ENCODE results near the gene GPC6.

The GPC6 gene

GRCh38 chr13:93800342-93800741, 573.7 kb downstream of the GPC6 start:
- Histone ChIP-seq H3K4me3 (ENCODE audit: low read length, poor library complexity, severe bottlenecking) (no peak overlapping the region), H4K20me1 (ENCODE audit: insufficient read depth, low read length, poor library complexity, severe bottlenecking) (no peaks in the 10 kb centered on the region), H3K9ac (ENCODE audit: low read depth, low read length, poor library complexity, severe bottlenecking) (no peak overlapping the region), H2AFZ (ENCODE audit: low read length) (no peak overlapping the region), H3K79me2 (ENCODE audit: insufficient read depth, low read length) (no peaks in the 10 kb centered on the region), H3K27me3 (ENCODE audit: insufficient read depth, low read length, poor library complexity, severe bottlenecking) (no peaks in the 10 kb centered on the region), H3K9me2 (replicated peaks; ENCODE audit: low read depth, low read length) (no peaks in the 10 kb centered on the region), H3K9me3 (ENCODE audit: insufficient read depth, low read depth, low read length) (no peaks in the 10 kb centered on the region), H3K36me3 (ENCODE audit: insufficient read depth, low read length) (no peaks in the 10 kb centered on the region), H3K4me2 (ENCODE audit: low read depth, low read length, poor library complexity, severe bottlenecking) (no peak overlapping the region), H3F3A (ENCODE audit: low read depth) (no peaks in the 10 kb centered on the region), H3K4me1 (ENCODE audit: insufficient read depth, low read length, poor library complexity, severe bottlenecking) (no peaks in the 10 kb centered on the region)
- no peak for TF ChIP-seq CTCF (conservative IDR thresholded peaks at IDR 0.05; ENCODE audit: low read length)
- TF ChIP-seq EZH2phosphoT487 (IDR thresholded peaks at IDR 0.05; ENCODE audit: borderline replicate concordance): no peak

- Histone ChIP-seq H3K4me2 (ENCODE audit: low read depth, low read length, poor library complexity, severe bottlenecking) (no peak overlapping the region), H3K4me1 (ENCODE audit: insufficient read depth, low read length, poor library complexity, severe bottlenecking) (no peaks in the 10 kb centered on the region), H3K79me2 (ENCODE audit: insufficient read depth, low read length) (no peaks in the 10 kb centered on the region), H3F3A (ENCODE audit: low read depth) (no peaks in the 10 kb centered on the region), H3K36me3 (ENCODE audit: insufficient read depth, low read length) (no peaks in the 10 kb centered on the region), H2AFZ (ENCODE audit: low read length) (no peak overlapping the region), H3K27me3 (ENCODE audit: insufficient read depth, low read length, poor library complexity, severe bottlenecking) (no peaks in the 10 kb centered on the region), H3K9ac (ENCODE audit: low read depth, low read length, poor library complexity, severe bottlenecking) (no peak overlapping the region), H3K4me3 (ENCODE audit: low read length, poor library complexity, severe bottlenecking) (no peak overlapping the region), H3K9me3 (ENCODE audit: insufficient read depth, low read depth, low read length) (no peaks in the 10 kb centered on the region), H3K9me2 (replicated peaks; ENCODE audit: low read depth, low read length) (no peaks in the 10 kb centered on the region), H4K20me1 (ENCODE audit: insufficient read depth, low read length, poor library complexity, severe bottlenecking) (no peaks in the 10 kb centered on the region)
- no peak for TF ChIP-seq CTCF (conservative IDR thresholded peaks at IDR 0.05; ENCODE audit: low read length)
- TF ChIP-seq EZH2phosphoT487 (IDR thresholded peaks at IDR 0.05; ENCODE audit: borderline replicate concordance): no peak
Observed at GRCh38 chr13:93805736-93806135, 579.1 kb downstream of the GPC6 start.

GRCh38 chr13:93806861-93807260, 580.3 kb downstream of the GPC6 start:
- H3F3A ChIP-seq (ENCODE audit: low read depth): no peaks in the 10 kb centered on the region

More at GRCh38 chr13:93806861-93807260, 580.3 kb downstream of the GPC6 start:
- TF ChIP-seq CTCF (conservative IDR thresholded peaks at IDR 0.05; ENCODE audit: low read length) (no peak), EZH2phosphoT487 (IDR thresholded peaks at IDR 0.05; ENCODE audit: borderline replicate concordance) (no peak)
- H3K4me1 ChIP-seq (ENCODE audit: insufficient read depth, low read length, poor library complexity, severe bottlenecking): no peaks in the 10 kb centered on the region
- H3K9ac ChIP-seq (ENCODE audit: low read depth, low read length, poor library complexity, severe bottlenecking): no peak overlapping the region
- no peaks in the 10 kb centered on the region for H3K36me3 ChIP-seq (ENCODE audit: insufficient read depth, low read length)
- H3K79me2 ChIP-seq (ENCODE audit: insufficient read depth, low read length): no peaks in the 10 kb centered on the region
- no peaks in the 10 kb centered on the region for H3K9me3 ChIP-seq (ENCODE audit: insufficient read depth, low read depth, low read length)
- no peaks in the 10 kb centered on the region for H3K9me2 ChIP-seq (replicated peaks; ENCODE audit: low read depth, low read length)
- no peak overlapping the region for H3K4me3 ChIP-seq (ENCODE audit: low read length, poor library complexity, severe bottlenecking)
- H3K27me3 ChIP-seq (ENCODE audit: insufficient read depth, low read length, poor library complexity, severe bottlenecking): no peaks in the 10 kb centered on the region
- H3K4me2 ChIP-seq (ENCODE audit: low read depth, low read length, poor library complexity, severe bottlenecking): no peak overlapping the region
- H4K20me1 ChIP-seq (ENCODE audit: insufficient read depth, low read length, poor library complexity, severe bottlenecking): no peaks in the 10 kb centered on the region
- H2AFZ ChIP-seq (ENCODE audit: low read length): no peak overlapping the region
